DND-41 (cell line): ENCODE measurements around the gene ZNF440.
"Not testable (repeated sequence)": the region's sequence is repeated elsewhere in the genome, so short reads cannot be mapped to it uniquely, and the experiment has no call there.

Experiments
- ATAC-seq: fragments of 200-7000 bp; cut with Tn5 transposase; 3 replicates; pipeline ENCODE4 v1.9.1; 2021; ENCODE audit warnings: low read depth; ENCODE audit not compliant: insufficient read depth
- DNase-seq: peaks from one replicate; pipeline ENCODE4 v3.0.0-alpha.2; 2020
- H2AFZ ChIP-seq: 2 replicates; pipeline ENCODE4 v1.6.0; 2012; ENCODE audit warnings: low read depth, low read length
- H3K27ac ChIP-seq: 2 replicates; pipeline ENCODE4 v1.5.1; 2012; ENCODE audit warnings: low read length, inconsistent platforms
- H3K27me3 ChIP-seq: fragments of 200-600 bp; sonication (generic); 2 replicates; pipeline ENCODE4 v1.6.0; 2012; ENCODE audit warnings: low read length, mild to moderate bottlenecking, inconsistent platforms; ENCODE audit not compliant: insufficient read depth, poor library complexity
- H3K36me3 ChIP-seq: 2 replicates; pipeline ENCODE4 v1.5.1; 2012; ENCODE audit warnings: low read length, inconsistent platforms; ENCODE audit not compliant: insufficient read depth
- H3K4me1 ChIP-seq: 2 replicates; pipeline ENCODE4 v1.5.1; 2012; ENCODE audit warnings: mild to moderate bottlenecking, low read length; ENCODE audit not compliant: insufficient read depth
- H3K4me2 ChIP-seq: 2 replicates; pipeline ENCODE4 v1.6.0; 2012; ENCODE audit warnings: mild to moderate bottlenecking, moderate library complexity, low read length, inconsistent platforms; ENCODE audit not compliant: insufficient read depth
- H3K4me3 ChIP-seq, 2 experiments: fragments of 200-600 bp in 1 of 2; shearing (Covaris generic) in 1 of 2; 2 replicates each; pipeline ENCODE4 v1.5.1; 2012 to 2016; ENCODE audit warnings: inconsistent platforms in 2 of 2, low read length in 2 of 2, mild to moderate bottlenecking in 2 of 2, low read depth in 1 of 2, moderate library complexity in 1 of 2
- H3K79me2 ChIP-seq: 2 replicates; pipeline ENCODE4 v1.6.0; 2012; ENCODE audit warnings: low read length, inconsistent platforms; ENCODE audit not compliant: insufficient read depth
- H3K9ac ChIP-seq: 2 replicates; pipeline ENCODE4 v1.6.0; 2012; ENCODE audit warnings: low read depth, mild to moderate bottlenecking, inconsistent platforms, low read length, moderate library complexity
- H3K9me3 ChIP-seq: 2 replicates; pipeline ENCODE4 v1.5.1; 2012; ENCODE audit warnings: low read length, moderate library complexity, mild to moderate bottlenecking, inconsistent platforms; ENCODE audit not compliant: insufficient read depth, severe bottlenecking
- H4K20me1 ChIP-seq: 2 replicates; pipeline ENCODE4 v1.6.0; 2012; ENCODE audit warnings: low read length; ENCODE audit not compliant: insufficient read depth
- CTCF ChIP-seq: IDR thresholded peaks from 2 replicates; pipeline ENCODE4 v1.5.1; 2012; ENCODE audit warnings: borderline replicate concordance, low read length, moderate library complexity, mild to moderate bottlenecking; ENCODE audit not compliant: poor library complexity, severe bottlenecking; ENCODE audit errors: extremely low read depth
- EZH2 ChIP-seq: IDR thresholded peaks from 3 replicates; pipeline ENCODE4 v1.6.1; 2012; ENCODE audit warnings: borderline replicate concordance, low read depth, mild to moderate bottlenecking, moderate library complexity, low read length, inconsistent platforms; ENCODE audit not compliant: severe bottlenecking

The ZNF440 gene

GRCh38 chr19:11848200-11848593, 34.1 kb downstream of the ZNF440 start:
- no peaks in the 10 kb centered on the region for H3K27me3 ChIP-seq
- H3K4me1 ChIP-seq = peaks cover 33% of the 10 kb centered on the region
- H3K9me3 ChIP-seq = peaks cover 11% of the 10 kb centered on the region
- ATAC-seq (no peak; the same call in 2 of the 3 replicates), DNase-seq (no peak)
- peak overlapping the region; percentile 73 to 74; a peak in 3 of 4 replicates for H3K4me3 ChIP-seq
- H2AFZ ChIP-seq = peak overlapping the region; percentile 96
- peaks cover 28% of the 10 kb centered on the region for H3K36me3 ChIP-seq
- H3K9ac ChIP-seq = peak overlapping the region; percentile 72
- H4K20me1 ChIP-seq = no peaks in the 10 kb centered on the region
- TF ChIP-seq CTCF = no peak
- TF ChIP-seq EZH2 = no peak
- peaks cover 44% of the 10 kb centered on the region for H3K79me2 ChIP-seq
- H3K27ac ChIP-seq = peak overlapping the region; percentile 88
- H3K4me2 ChIP-seq = peak overlapping the region; percentile 74

GRCh38 chr19:11848594-11849469, 34.8 kb downstream of the ZNF440 start, which contains the start of gene ZNF439:
TSS of gene ZNF439 (plus strand) at chr19:11848726. CDS start at chr19:11848868, 142 bp downstream.
- ATAC-seq = peak; percentile 100
- Histone ChIP-seq H3K9me3 (peaks cover 12% of the 10 kb centered on the region), H3K27me3 (no peaks in the 10 kb centered on the region), H3K9ac (peak within 1 kb of the TSS; percentile 72), H4K20me1 (no peaks in the 10 kb centered on the region), H3K4me3 (peak within 1 kb of the TSS; percentile 73 to 74), H3K27ac (peak within 1 kb of the TSS; percentile 88), H3K36me3 (peaks cover 34% of the 10 kb centered on the region), H3K4me2 (peak within 1 kb of the TSS; percentile 74), H2AFZ (peak within 1 kb of the TSS; percentile 96), H3K79me2 (peaks cover 50% of the 10 kb centered on the region), H3K4me1 (peaks cover 33% of the 10 kb centered on the region)
- TF ChIP-seq CTCF (no peak), EZH2 (no peak)
- peak; percentile 97 for DNase-seq

DNA sequence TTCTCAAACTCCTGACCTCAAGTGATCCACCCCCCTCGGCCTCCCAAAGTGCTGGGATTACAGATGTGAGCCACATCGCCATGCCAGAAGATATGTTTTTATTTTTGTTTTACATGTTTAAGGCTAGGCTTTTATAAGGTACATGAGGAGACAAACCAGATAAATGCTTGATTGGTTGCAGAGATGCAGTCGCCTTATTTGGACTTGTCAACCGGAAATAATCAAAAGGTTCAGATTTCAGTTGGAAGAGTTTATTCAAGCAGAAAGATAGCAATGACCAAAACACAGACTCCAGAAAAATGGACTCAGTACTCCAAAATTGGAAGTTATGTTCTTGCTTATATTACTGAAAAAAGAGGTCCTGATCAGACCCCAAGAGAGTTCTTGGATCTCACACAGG, 36.2 kb downstream of the ZNF440 start:
- Histone ChIP-seq H3K36me3 (peaks cover 48% of the 10 kb centered on the region), H3K79me2 (peaks cover 62% of the 10 kb centered on the region), H3K9me3 (peaks cover 12% of the 10 kb centered on the region), H3K4me2 (peak overlapping the region; percentile 74), H3K4me1 (peaks cover 33% of the 10 kb centered on the region), H3K4me3 (peak overlapping the region in 1 of 2 experiments; percentile 74; a peak in 1 of 4 replicates)
- not testable (repeated sequence) for DNase-seq, H3K27me3 ChIP-seq, H3K9ac ChIP-seq, H4K20me1 ChIP-seq, H2AFZ ChIP-seq, ATAC-seq, H3K27ac ChIP-seq

DNA sequence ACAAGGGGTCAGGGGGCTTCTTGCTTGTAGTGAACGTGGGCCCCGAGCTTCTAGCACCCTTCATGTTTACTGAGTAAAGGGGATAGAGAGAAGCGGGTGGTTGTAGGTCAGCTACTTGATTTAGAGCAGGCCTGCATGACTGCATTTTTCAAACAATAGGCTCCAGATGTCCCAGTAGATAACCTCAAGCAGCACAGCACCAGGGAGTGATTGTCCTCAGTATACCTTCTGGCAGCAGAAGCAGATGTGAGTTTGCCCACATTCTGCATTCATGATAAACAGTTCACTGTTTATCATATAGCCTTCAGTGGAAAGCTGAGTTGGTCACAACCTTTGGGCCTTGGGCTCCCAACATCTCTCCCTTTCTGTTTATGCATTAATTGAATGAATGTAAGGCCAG, 39.3 kb downstream of the ZNF440 start:
- no peak for DNase-seq
- Histone ChIP-seq H3K4me2 (no peak overlapping the region), H3K4me3 (no peak overlapping the region), H2AFZ (no peak overlapping the region), H3K9ac (no peak overlapping the region), H3K9me3 (peaks cover 12% of the 10 kb centered on the region), H4K20me1 (no peaks in the 10 kb centered on the region; the same call in 1 of the 2 replicates), H3K79me2 (peaks cover 82% of the 10 kb centered on the region), H3K27me3 (no peaks in the 10 kb centered on the region), H3K4me1 (peaks cover 24% of the 10 kb centered on the region), H3K27ac (no peak overlapping the region), H3K36me3 (peaks cover 64% of the 10 kb centered on the region)
- ATAC-seq = no peak
- TF ChIP-seq CTCF (no peak), EZH2 (no peak)
